ENCODE data around the gene RCBTB2.

- TF ChIP-seq CTCF (IDR thresholded peaks at IDR 0.05 in 8 of 11, conservative IDR thresholded peaks at IDR 0.05 in 3 of 11) (no peak), POLR2A (IDR thresholded peaks at IDR 0.05) (no peak), POLR2AphosphoS5 (IDR thresholded peaks at IDR 0.05) (no peak)
Measured at GRCh38 chr13:48578516-48579164, 45.8 kb upstream of the RCBTB2 start.

Data from spleen (tissue), 7 donors.